Measurements from ENCODE around the gene CDH13.

The CDH13 gene

DNA sequence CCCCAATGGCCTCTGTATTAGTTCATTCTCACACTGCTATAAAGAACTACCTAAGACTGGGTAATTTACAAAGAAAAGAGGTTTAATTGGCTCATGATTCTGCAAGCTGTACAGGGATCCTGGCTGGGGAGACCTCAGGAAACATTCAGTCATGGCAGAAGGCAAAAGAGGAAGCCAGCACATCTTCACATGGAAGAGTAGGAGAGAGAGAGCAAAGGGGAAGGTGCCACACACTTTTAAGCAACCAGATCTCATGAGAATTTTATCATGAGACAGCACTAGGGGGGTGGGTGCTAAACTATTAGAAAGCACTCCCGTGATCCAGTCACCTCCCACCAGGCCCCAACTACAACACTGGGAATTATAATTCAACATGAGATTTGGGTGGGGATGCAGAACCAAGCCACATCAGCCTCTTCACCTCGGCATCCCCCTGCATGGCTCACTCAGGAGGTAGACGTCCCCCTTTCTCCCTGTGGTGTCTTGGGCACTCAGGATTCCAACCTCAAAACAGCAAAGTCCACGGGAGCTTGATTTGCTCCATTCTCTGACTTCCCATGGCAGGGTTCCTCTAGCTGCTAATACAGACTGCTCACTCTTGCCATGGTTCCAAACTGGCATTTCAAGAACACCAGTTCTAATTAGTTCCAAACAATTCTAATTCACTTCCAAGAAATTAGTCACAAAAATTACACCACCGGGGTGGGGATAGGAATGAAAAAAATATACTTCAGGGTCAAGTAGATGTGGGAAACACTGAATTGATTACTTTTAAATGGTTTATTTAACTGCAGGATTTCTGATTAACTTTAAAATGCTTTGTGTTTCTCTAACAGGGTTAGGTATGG lies 977.2 kb downstream of the CDH13 start:
- DNase-seq (ENCODE audit: low read depth in 2 of 2): no peak

DNA sequence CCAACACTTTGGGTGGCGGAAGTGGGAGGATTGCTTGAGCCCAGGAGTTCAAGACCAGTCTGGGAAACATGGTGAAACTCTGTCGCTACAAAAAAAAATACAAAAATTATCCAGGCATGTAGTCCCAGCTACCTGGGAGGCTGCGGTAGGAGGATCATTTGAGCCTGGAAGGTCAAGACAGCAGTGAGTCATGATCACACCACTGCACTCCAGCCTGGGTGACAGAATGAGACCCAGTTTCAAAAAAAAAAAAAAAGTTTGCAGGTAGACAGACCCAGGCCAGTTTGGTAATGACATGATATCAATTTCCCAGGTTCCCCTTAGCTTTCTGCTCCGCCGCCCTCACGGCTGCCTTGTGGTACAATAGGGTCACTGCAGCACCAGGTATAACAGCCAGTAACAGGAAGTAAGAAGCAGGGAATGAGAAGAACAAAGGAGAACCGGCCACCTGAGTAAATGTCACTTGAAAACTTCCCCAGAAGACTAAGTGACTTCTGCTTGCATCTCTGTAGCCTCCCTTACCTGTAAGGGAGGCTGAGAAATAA lies 979.8 kb downstream of the CDH13 start:
- no peak for DNase-seq (ENCODE audit: low read depth in 2 of 2)

DNA sequence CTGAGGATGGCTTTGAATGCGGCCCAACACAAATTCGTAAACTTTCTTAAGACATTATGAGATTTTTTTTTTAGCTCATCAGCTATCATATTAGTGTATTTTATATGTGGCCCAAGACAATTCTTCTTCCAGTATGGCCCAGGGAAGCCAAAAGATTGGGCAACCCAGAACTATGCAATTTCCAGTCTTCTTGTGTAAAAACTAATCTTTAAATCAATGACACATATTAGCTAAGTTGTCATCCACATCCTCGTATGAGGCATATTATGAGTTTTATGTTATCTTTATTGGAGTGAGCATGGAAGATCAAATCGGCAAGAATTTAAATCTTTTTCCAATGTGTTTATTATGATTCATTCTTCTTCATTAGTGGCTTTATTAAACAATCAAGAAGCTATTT lies 982.4 kb downstream of the CDH13 start:
- no peak for DNase-seq (ENCODE audit: low read depth in 2 of 2)

DNA sequence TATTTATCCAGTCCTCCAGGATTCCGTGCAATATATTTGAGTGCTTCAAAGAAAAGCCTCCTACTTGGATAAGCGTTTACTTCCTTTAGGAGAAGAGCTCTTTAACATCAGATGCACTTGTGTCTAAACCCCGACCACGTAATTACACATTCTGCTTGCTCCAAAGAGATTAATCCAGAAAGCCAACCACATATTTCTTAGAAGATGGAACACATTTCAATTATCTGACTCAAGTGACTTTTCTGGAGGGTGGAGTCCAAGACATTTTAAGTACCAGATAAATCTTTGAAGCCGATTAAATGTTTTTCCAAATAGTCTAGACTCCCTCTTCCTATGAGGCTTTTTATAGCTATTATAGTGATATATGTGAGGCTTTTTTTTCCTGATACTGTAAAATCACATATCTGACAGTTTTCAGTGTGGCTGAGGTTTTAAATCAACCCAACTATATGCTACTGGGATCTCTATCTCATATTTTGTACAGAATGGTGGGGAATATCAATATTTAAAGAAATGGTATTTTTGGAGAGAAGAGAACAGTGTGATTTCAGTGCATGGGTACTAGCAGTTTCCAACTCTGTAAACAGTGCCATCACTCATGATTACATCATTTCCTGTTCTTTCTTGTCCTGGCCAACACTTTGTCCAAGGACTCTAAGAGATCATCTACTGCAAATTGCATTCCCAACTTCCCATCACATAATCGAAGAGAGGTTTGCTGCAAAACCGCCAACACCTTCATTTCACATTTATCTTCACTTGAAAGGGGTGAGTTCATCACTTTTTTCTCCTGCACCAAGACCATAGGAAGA lies 988.6 kb downstream of the CDH13 start:
- no peak for DNase-seq (ENCODE audit: low read depth in 2 of 2)

DNA sequence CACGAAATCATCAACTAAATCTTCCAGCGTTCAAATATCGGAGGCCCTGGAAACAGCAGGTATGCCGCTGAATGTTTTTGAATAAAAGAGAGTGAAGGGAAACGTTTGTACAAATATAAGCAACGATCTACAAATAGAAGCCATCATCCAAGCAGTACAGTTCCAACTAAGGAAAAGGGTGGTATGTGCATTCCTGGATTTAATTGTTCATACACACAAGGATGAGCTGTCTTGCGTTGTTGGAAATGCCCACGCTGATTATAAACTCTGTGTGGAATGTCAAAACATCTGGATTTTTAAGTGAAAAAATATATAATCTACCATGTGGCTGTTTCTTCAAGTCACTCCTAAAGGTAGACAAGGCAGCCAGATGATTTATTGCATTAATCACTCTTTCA lies 989.2 kb downstream of the CDH13 start:
- no peak for DNase-seq (ENCODE audit: low read depth in 2 of 2)

DNA sequence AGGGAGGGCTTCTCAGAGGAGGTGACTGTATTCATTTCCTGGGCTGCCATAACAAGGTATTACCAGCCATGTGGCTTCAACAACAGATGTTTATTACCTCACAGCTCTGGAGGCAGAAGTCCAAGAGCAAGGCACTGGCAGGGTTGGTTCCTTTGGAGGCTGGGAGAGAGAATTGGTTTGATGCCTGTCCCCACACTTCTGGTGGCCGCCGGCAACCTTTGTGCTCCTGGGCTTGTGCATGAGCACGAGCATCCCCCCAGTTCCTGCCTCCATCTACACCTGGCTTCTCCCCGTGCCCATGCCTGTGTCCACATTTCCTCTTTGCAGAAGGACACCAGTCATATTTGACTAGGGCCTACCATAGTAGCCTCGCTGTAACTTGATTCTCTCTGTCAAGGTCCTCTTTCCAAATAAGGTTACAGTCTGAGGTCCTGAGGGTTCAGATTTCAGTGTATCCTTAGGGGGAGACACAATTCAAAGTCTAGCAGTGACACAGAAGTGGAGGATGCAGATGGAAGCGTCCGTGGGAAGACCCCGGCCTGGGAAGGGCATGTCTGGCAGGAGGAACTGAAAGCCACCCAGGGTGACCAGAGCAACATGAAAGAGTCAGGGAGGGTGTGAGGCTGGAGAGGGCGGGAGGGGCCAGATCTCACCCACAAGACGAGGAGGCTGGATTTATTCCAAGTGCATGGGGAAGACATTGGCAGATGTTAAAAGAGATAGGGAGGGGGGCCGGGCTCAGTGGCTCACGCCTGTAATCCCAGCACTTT lies 992.8 kb downstream of the CDH13 start:
- no peak for DNase-seq (ENCODE audit: low read depth in 2 of 2)

DNA sequence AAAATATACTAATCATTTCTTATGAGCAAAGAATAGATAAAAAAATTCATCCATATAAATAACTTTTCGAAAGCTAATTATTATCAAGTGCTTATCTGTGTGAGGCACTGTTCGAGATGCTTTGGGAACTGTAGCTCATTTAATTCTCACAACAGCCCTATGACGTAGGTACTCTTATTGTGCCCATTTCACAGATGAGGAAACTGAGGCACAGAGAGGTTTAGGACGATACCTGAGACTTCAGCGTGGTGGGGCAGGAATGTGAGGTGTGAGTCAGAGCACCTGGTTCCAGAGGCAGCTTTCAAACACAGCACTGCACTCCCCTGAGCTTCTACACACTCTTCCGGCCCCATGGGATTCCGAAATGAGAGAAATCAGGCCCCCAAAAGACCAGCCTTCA lies 995.2 kb downstream of the CDH13 start:
- no peak for DNase-seq (ENCODE audit: low read depth in 2 of 2)

DNA sequence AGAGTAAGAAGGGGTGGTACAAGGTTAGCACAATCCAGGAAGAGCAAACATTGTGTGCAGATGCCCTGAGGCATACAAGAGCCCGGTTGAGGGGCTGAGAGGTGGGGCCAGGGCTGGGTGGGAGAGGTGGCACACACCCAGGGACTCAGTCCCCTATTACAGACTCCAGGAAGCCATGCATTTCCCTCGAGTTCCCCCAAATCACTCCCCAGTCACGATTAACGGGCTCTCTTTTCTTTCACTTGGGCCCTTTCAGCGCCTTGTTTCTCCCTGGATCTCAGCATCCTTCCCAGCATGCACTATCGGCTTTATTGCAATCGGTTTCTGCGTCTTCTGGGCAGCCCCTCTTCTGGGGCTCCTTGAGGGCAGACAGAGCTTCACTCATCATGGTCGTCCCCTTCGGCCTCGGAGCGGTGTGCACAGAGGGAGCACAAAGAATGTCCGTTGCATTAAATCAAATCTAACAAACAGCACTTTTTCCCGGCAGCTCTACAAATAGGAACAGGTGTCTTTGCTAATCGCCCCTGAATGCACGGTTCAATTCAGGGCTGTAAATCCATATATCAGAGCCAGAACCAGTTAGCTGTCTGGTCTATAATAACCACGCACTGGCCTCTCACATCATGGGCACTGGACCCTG lies 996.4 kb downstream of the CDH13 start:
- no peak for DNase-seq (ENCODE audit: low read depth in 2 of 2)

DNA sequence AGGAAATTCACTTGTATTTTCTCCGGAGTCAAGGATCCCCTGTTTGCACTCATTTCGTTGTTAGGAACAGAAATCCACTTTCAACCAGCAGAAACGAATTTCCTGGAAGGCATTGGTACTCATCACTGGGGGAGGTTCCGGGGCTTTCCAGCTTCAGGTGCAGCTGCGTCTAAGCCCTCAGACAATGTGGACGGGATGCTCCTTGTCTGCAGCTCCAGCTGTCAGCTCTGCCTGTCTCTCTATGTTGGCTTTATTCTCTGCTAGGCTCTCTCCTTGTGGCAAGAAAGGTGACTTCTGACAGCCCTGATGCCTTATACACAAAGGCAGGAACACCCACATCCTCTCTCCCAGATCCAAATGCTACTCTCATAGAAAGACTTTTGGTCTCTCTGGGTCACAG lies 997.1 kb downstream of the CDH13 start:
- DNase-seq (ENCODE audit: low read depth in 2 of 2): no peak

DNA sequence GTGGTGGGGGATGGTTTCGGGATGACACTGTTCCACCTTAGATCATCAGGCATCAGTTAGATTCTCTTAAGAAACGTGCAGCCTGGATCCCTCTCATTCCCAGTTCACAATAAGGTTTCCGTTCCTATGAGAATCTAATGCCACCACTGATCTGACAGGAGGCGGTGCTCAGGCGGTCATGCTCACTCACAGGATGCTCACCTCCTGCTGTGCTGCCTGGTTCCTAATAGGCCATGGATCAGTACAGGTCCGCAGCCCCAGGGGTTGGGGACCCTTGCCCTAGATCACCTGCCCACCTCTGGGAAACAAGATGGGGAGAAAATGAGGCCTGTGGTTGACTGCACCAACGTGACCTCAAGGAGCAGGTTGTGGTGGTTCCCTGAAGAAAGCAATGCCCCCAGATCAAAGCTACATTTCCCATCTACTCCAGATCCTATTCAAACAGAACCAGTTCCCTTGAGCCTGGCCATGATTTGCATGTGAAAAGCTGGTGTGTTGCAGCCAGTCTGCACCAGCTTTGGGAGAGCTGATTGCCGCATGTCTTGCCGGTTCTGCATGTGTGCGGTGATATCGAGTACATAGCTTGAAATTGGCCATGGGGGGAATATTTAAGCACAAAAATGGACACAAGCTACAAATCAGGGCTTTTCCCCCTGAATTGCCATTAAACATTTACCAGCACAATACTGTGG lies 997.8 kb downstream of the CDH13 start:
- DNase-seq (ENCODE audit: low read depth in 2 of 2): no peak

DNA sequence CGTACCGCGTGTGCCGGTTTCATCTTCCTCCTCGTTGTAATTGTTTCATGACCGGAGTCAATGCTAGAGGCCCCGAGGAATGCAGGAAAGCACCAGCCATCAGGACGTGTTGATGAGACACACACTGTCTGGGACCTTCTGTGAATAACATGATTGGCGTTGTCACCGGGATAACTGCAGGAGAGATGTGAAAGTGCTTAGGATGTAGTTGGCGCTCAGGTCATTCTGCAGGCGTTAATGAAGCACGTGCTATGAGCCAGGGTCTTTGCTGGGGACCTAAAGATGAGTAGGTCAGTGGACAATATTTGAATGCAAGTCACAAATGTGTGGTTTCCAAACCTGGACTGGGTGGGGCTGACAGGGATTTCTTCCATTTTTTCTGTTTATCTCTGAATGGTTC lies 999.4 kb downstream of the CDH13 start:
- no peak for DNase-seq (ENCODE audit: low read depth in 2 of 2)

DNA sequence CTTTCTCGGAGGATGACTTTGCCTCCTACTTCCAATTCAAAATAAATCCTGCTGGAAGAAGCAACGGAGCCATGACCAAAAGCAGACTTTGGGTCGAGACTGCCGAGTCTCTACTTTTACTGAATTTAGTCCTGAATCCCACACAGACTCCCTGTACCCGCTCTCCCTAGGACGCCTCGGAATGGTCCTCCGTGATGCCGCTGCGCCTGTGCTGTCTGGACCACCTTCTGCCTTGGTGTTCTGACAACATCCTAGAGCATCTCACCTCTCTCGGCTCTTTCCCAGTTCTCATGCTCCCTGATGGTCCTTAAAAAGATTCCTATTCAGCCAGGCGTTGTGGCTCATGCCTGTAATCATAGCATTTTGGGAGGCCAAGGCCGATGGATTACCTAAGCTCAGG lies 999.9 kb downstream of the CDH13 start:
- no peak for DNase-seq (ENCODE audit: low read depth in 2 of 2)

DNA sequence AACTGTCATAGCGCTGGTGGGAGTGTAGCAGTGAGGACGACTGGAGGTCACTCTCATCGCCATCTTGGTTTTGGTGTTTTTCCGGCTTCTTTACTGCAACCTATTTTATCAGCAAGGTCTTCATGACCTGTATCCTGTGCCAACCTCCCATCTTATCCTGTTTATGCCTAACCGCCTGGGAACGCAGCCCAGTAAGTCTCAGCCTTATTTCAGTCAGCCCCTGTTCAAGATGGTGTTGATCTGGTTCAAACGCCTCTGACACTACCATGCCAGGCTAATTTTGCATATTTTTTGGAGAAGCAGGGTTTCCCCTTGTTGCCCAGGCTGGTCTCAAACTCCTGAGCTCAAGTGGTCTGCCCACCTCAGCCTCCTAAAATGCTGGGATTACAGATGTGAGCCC lies 1001.2 kb downstream of the CDH13 start:
- no peak for DNase-seq (ENCODE audit: low read depth in 2 of 2)

DNA sequence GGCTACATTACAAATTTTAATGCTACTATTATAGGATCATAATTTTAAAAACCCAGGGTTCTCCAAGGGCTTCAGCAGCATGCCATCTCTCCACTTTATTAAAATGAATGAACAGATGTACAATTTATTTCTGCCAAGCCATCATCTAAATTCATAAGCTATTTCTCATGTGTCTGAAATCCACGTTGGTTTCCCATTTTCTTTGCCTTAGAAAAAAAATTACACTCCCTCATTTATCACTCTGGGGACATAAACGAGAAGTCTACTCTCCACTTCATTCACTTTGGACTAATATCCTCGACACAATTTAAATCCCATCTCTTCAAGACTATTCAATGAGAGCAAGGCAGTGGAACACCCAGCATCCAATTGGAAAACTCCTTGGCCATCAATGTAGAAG lies 1002.7 kb downstream of the CDH13 start:
- DNase-seq (ENCODE audit: low read depth in 2 of 2): no peak

DNA sequence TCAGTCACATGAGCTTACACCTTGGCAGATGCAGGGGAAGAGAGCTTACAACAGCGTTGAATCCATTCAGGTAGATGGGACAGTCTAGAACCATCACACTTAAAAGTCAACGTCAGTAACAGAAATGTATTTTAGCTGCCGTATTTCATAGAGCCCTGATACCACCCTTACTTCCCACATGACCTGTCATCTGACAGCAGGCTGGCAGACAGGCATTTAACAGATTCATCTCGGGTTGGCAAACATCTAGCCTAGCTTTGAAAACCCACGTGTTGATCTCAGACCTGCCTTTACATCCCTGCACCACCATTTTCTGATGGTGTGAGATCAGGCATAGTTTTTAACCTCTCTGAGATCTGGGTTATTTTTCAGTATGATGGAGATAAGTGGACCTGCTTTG lies 1003.1 kb downstream of the CDH13 start:
- DNase-seq (ENCODE audit: low read depth in 2 of 2): no peak

DNA sequence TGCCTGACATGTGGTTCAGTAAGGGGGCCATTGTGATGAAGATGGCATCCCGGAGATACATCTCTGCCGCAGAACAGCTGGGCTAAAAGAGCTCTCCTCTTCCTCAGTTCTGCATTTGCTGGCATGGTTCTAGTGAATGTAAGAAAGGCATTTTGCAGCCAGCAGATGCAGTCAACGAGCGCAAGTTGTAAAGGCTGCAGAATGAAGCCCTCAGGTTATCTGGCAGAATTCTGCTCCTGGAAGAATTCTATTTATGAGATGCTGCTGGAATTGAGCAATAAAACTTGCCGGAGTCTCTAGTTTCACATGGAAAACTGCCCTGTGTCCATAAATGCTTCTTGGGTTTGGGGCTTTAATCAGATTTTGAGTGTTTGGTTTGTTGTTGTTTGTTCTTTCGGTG lies 1004.2 kb downstream of the CDH13 start:
- DNase-seq (ENCODE audit: low read depth in 2 of 2): no peak

DNA sequence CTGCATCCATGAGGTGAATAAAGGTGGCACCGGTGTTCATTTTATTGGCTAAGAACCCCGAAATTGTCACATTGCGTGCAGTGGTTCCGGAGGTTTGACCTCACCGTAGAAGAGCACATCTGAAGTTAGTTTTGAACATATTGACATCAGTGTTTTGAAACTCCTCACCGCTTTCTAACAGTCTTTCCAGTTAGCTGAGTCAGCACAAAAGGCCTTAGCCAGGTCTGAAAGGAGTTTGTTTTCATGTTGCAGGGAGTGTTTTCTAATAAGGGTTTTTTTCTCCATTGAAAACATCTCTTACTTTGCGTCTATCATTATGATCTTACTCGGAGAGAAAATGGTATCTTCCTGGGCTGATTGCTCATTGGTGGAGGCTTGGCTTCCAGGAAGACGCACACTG lies 1006.5 kb downstream of the CDH13 start:
- no peak for DNase-seq (ENCODE audit: low read depth in 2 of 2)

DNA sequence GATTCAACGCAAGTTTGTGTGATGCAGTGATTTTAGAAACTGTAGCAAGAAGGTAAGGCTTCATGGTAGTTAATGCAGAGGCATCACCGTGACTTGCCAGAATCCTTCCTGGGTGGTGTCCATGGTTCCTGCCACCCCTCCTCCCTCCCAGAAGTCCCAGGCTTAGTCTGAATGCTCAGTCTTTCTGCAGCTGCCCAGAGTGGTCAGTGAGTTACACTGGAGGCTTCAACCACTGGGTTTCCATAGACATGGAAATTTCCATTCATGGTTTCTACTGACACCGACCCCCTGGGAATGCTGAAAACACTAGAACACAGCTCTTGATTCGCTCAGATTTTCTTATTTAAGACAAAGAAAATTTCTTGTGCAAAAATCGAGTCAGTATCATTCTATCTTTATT lies 1021.6 kb downstream of the CDH13 start:
- no peak for DNase-seq (ENCODE audit: low read depth in 2 of 2)

DNA sequence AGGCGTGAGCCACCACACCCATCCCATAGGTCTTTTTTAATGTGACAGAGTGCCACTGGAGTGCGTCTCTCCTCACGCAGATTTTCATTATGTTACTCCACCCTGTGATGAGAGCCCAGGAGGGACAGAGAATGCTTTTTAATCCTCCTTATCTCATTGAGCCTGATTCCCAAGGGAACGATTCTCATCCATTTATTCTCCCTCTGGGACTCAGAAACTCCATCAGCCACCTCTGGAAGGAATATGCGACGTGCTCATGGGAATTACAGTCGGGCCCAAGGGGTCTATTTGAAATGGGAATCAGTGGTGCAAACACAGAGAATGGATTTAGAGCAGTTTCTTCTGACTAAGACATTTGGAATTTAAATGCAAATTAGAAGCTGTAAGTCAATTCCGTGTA lies 1025.1 kb downstream of the CDH13 start:
- no peak for DNase-seq (ENCODE audit: low read depth in 2 of 2)

DNA sequence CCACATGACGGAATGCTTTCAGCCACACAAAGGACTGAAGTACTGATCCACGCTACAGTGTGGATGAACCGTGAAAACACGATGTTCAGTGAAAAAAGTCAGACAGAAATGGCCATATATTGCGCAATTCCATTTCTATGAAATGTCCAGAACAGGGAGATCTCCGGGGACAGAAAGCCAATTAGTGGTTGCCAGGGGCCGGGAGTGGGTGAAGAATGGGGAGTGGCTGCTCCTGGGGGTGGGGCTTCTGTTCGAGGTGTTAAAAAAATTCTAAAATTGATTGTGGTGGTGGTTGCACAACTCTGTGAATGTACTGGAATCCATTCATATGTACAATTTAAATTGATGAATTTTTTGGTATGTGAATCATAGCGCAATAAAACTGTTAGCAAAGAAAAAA lies 1026.2 kb downstream of the CDH13 start:
- DNase-seq (ENCODE audit: low read depth in 2 of 2): peak; percentile 47 to 53

DNA sequence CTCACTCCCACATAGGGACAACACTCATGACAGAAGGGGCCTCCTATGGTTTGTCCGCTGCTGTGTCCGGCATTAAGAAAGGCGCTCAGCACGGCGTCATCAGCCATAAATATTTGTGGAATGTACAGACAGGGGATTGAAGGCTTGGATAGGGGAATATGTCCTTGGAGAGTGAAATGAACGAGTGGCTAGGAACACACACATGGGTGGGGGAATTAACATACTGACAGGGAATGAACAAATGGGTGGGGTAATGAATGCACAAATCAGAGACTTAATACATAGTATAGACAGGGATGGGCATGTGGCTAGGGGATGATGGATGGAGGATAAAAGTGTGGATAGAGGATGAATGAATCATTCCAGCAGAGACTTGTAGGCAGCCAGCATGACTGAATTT lies 1027.0 kb downstream of the CDH13 start:
- DNase-seq (ENCODE audit: low read depth in 2 of 2): peak; percentile 81 to 82

Data from fibroblast of skin of left biceps (primary cell).